Midbrain (tissue), 1 donor: ENCODE measurements around the gene APH1A.
A peak's percentile ranks its signal among the peaks of the same experiment; 100 is the strongest.
"Not testable (repeated sequence)": the region's sequence is repeated elsewhere in the genome, so short reads cannot be mapped to it uniquely, and the experiment has no call there.

Source experiments
- DNase-seq: peaks from one replicate; lab custom pipeline; 2025; lab: John Stamatoyannopoulos, UW

The APH1A gene

GRCh38 chr1:150268705-150269403 is at the start of gene APH1A:
TSS of gene APH1A (minus strand) at chr1:150269016. CDS start at chr1:150268810, 206 bp downstream.
- peak; percentile 97 for DNase-seq

GRCh38 chr1:150314691-150315090 is 45.9 kb upstream of the APH1A start:
- DNase-seq: not testable (repeated sequence)

- DNase-seq: no peak
Observed at GRCh38 chr1:150311762-150312161, 42.9 kb upstream of the APH1A start.

- no peak for DNase-seq
Observed at GRCh38 chr1:150309758-150310508, 41.1 kb upstream of the APH1A start.

- not testable (repeated sequence) for DNase-seq
Observed at GRCh38 chr1:150308585-150308984, 39.8 kb upstream of the APH1A start.

- DNase-seq: no peak
Observed at GRCh38 chr1:150302902-150303301, 34.1 kb upstream of the APH1A start.

GRCh38 chr1:150302338-150302737 is 33.5 kb upstream of the APH1A start:
- peak; percentile 75 for DNase-seq

GRCh38 chr1:150299716-150300115 is 30.9 kb upstream of the APH1A start:
- DNase-seq: no peak

- no peak for DNase-seq
Observed at GRCh38 chr1:150295476-150295875, 26.7 kb upstream of the APH1A start.

GRCh38 chr1:150293433-150294253 is 24.8 kb upstream of the APH1A start, which contains the start of gene MRPS21:
TSS of gene MRPS21 (plus strand) at chr1:150293861. CDS start at chr1:150294367, 506 bp downstream.
- peak; percentile 93 for DNase-seq

- no peak for DNase-seq
Observed at GRCh38 chr1:150288822-150289221, 20.0 kb upstream of the APH1A start.

GRCh38 chr1:150288382-150288781 is 19.6 kb upstream of the APH1A start:
- DNase-seq: no peak

- DNase-seq: no peak
Observed at GRCh38 chr1:150283260-150283659, 14.4 kb upstream of the APH1A start.

GRCh38 chr1:150282558-150282958 is 13.7 kb upstream of the APH1A start:
- DNase-seq: peak; percentile 68

GRCh38 chr1:150281758-150282557 is 13.1 kb upstream of the APH1A start, which contains the start of gene CIART:
TSS of gene CIART (plus strand) at chr1:150282554. CDS start at chr1:150283268, 714 bp downstream.
- DNase-seq: peak; percentile 95

- peak; percentile 81 for DNase-seq
Observed at GRCh38 chr1:150281221-150281757, 12.5 kb upstream of the APH1A start.

- DNase-seq: no peak
Observed at GRCh38 chr1:150280138-150280707, 11.4 kb upstream of the APH1A start.

GRCh38 chr1:150273311-150273710 is 4.5 kb upstream of the APH1A start:
- DNase-seq: no peak

- DNase-seq: no peak
Observed at GRCh38 chr1:150271291-150271959, 2.6 kb upstream of the APH1A start.

- no peak for DNase-seq
Observed at GRCh38 chr1:150269451-150269850, 635 bp upstream of the APH1A start.
